Measurements from ENCODE around the gene C9orf72.
A peak's percentile ranks its signal among the peaks of the same experiment; 100 is the strongest.

Gene C9orf72

GRCh38 chr9:27523141-27523540, 50.1 kb downstream of the C9orf72 start:
- TF ChIP-seq CTCF (IDR thresholded peaks at IDR 0.05; ENCODE audit: low read depth, low read length) = no peak
- DNase-seq (ENCODE audit: low read depth in 2 of 2) = no peak
- H3K4me3 ChIP-seq (replicated peaks in 1 of 2; ENCODE audit: low read depth in 2 of 2, low read length in 2 of 2) = no peak overlapping the region

DNA sequence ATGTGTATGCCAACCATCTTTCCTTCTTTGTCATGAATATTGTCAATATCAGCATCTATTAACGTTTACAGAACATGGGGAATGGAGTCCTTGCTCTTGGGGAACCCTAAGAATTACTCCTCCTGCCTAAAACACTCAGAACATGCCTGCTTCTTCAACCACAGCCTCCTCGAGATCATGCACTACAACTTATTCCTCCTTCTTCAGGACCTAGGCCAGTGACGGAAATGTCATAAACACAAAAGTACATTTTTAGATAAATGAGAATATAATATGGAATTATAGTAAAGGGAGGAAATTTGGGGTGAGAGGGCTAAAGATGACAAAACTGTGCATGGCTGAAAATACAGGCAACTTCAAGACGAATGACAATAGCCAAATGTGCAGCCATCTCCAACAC, 52.3 kb downstream of the C9orf72 start:
- no peak for DNase-seq (ENCODE audit: low read depth in 2 of 2)
- TF ChIP-seq CTCF (IDR thresholded peaks at IDR 0.05; ENCODE audit: low read depth, low read length) = no peak
- H3K4me3 ChIP-seq (replicated peaks in 1 of 2; ENCODE audit: low read depth in 2 of 2, low read length in 2 of 2) = no peak overlapping the region

- TF ChIP-seq CTCF (IDR thresholded peaks at IDR 0.05; ENCODE audit: low read depth, low read length) = no peak
Observed at GRCh38 chr9:27519466-27520465, 53.5 kb downstream of the C9orf72 start.

DNA sequence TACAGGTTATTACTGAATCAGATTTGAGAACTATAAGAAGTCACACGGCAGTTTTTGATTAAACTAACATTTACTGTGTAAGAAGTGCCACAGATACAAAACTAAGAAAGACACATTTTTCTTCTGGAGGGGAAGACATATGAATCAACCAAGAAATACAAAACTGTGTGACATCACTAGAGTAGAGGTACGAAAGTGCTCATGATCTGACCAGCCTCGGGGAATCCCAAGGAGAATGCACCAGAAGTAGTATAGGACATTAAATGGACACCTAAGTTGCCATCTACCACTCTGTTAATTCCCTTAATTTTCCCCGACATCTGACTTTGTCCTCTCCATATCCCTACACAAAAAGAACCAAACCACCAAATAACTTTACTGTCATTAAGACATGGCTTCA, 54.5 kb downstream of the C9orf72 start:
- no peak overlapping the region for H3K4me3 ChIP-seq (replicated peaks in 1 of 2; ENCODE audit: low read depth in 2 of 2, low read length in 2 of 2)
- no peak for DNase-seq (ENCODE audit: low read depth in 2 of 2)
- TF ChIP-seq CTCF (IDR thresholded peaks at IDR 0.05; ENCODE audit: low read depth, low read length) = no peak

More at GRCh38 chr9:27519466-27520465, 53.5 kb downstream of the C9orf72 start:
- no peak overlapping the region for H3K4me3 ChIP-seq (replicated peaks in 1 of 2; ENCODE audit: low read depth in 2 of 2, low read length in 2 of 2)
- DNase-seq (ENCODE audit: low read depth in 2 of 2) = peak in 1 of 2 donors; percentile 29

GRCh38 chr9:27518006-27518405, 55.3 kb downstream of the C9orf72 start:
- DNase-seq (ENCODE audit: low read depth in 2 of 2) = no peak
- no peak overlapping the region for H3K4me3 ChIP-seq (replicated peaks in 1 of 2; ENCODE audit: low read depth in 2 of 2, low read length in 2 of 2)
- TF ChIP-seq CTCF (IDR thresholded peaks at IDR 0.05; ENCODE audit: low read depth, low read length) = no peak

GRCh38 chr9:27514551-27514950, 58.7 kb downstream of the C9orf72 start:
- no peak for TF ChIP-seq CTCF (IDR thresholded peaks at IDR 0.05; ENCODE audit: low read depth, low read length)
- DNase-seq (ENCODE audit: low read depth in 2 of 2) = peak in 1 of 2 donors; percentile 3
- no peak overlapping the region for H3K4me3 ChIP-seq (replicated peaks in 1 of 2; ENCODE audit: low read depth in 2 of 2, low read length in 2 of 2)

All from cardiac fibroblast (primary cell).